Karpas-422 (cell line): ENCODE data around the gene PITPNC1. TPM values are rescaled to one million over a fixed set of nuclear protein-coding genes. Genes with fewer than 3 reads are reported as not detected.
"Not testable (repeated sequence)": the region's sequence is repeated elsewhere in the genome, so short reads cannot be mapped to it uniquely, and the experiment has no call there.

Experiments used
- DNase-seq: peaks from one replicate; pipeline ENCODE4 v3.0.0-alpha.2; 2015
- H2AFZ ChIP-seq: fragments of 200-600 bp; sonication (generic); 2 replicates; pipeline ENCODE4 v1.6.1; 2014; ENCODE audit warnings: antibody characterized with exemption, low read length, mixed read lengths
- H3K27ac ChIP-seq: fragments of 200-600 bp; sonication (generic); 2 replicates; pipeline ENCODE4 v1.5.1; 2014; ENCODE audit warnings: mild to moderate bottlenecking, low read length, moderate library complexity
- H3K27me3 ChIP-seq: fragments of 200-600 bp; sonication (generic); 2 replicates; pipeline ENCODE4 v1.6.1; 2014; ENCODE audit warnings: low read length, mixed read lengths
- H3K36me3 ChIP-seq: fragments of 200-600 bp; sonication (generic); 2 replicates; pipeline ENCODE4 v1.6.1; 2014; ENCODE audit warnings: low read length, mixed read lengths; ENCODE audit not compliant: insufficient read depth
- H3K4me1 ChIP-seq: fragments of 200-600 bp; sonication (generic); 2 replicates; pipeline ENCODE4 v1.6.1; 2014; ENCODE audit warnings: mild to moderate bottlenecking, low read length, mixed read lengths
- H3K4me2 ChIP-seq: fragments of 200-600 bp; sonication (generic); 2 replicates; pipeline ENCODE4 v1.6.1; 2014; ENCODE audit warnings: low read length, low read depth, mild to moderate bottlenecking; ENCODE audit not compliant: poor library complexity, severe bottlenecking
- H3K4me3 ChIP-seq: fragments of 200-600 bp; sonication (generic); 2 replicates; pipeline ENCODE4 v1.5.1; 2014; ENCODE audit warnings: mild to moderate bottlenecking, antibody characterized with exemption, low read length, mixed read lengths
- H3K79me2 ChIP-seq: fragments of 200-600 bp; sonication (generic); 2 replicates; pipeline ENCODE4 v1.6.1; 2014; ENCODE audit warnings: mild to moderate bottlenecking, low read length, mixed read lengths
- H3K9ac ChIP-seq: fragments of 200-600 bp; sonication (generic); 2 replicates; pipeline ENCODE4 v1.6.0; 2014; ENCODE audit warnings: low read length
- H3K9me2 ChIP-seq: fragments of 200-600 bp; sonication (generic), shearing (Covaris generic); replicated peaks from 2 replicates; pipeline ENCODE4 v1.6.0; 2014; ENCODE audit warnings: mild to moderate bottlenecking, low read length, moderate library complexity; ENCODE audit not compliant: insufficient read depth
- H3K9me3 ChIP-seq: fragments of 300-700, 200-600 bp; sonication (generic); 2 replicates; pipeline ENCODE4 v1.6.1; 2014; ENCODE audit warnings: low read length, mixed read lengths
- H4K20me1 ChIP-seq: fragments of 200-600 bp; sonication (generic); 2 replicates; pipeline ENCODE4 v1.6.1; 2014; ENCODE audit warnings: mild to moderate bottlenecking, antibody characterized with exemption, low read length, low read depth; ENCODE audit not compliant: insufficient read depth
- total RNA-seq: library from RNA; depleted of rRNA; stranded (reverse); fragments of >200 nt; shearing (Covaris generic); gene quantifications from 2 replicates; pipeline ENCODE4 v1.2.3, GENCODE V29; 2014; ENCODE audit warnings: low replicate concordance

PITPNC1 gene
- total RNA-seq, 1 experiment from 2014 or later = 3.8 TPM

DNA sequence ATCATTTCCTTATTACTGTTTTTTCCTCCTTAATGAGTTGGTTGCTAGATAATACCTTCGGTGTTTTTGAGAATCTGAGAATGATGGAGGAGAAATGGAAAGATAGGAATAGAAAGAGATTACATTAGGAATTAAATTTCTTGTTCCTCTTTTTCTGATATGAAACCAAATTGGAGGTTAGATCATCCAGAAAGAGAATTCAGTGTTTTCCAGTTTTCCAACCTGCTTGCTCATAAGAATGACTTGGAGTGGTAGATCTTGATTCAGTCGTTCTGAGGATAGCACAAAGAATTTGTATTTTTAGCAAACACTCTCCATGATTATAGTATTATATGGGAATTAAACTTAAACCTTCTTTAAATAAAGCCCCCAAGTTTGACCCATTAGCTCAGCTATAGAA, 35.9 kb downstream of the PITPNC1 start:
- H4K20me1 ChIP-seq = no peaks in the 10 kb centered on the region
- peaks cover 6% of the 10 kb centered on the region; the same call in 1 of the 2 replicates for H3K9me3 ChIP-seq
- no peak overlapping the region for H3K4me3 ChIP-seq
- no peak overlapping the region for H3K4me2 ChIP-seq
- H3K9ac ChIP-seq = no peak overlapping the region
- no peaks in the 10 kb centered on the region for H3K9me2 ChIP-seq
- H3K27ac ChIP-seq = no peak overlapping the region
- DNase-seq = no peak
- no peaks in the 10 kb centered on the region for H3K79me2 ChIP-seq
- no peak overlapping the region for H2AFZ ChIP-seq
- no peaks in the 10 kb centered on the region for H3K27me3 ChIP-seq
- no peaks in the 10 kb centered on the region for H3K4me1 ChIP-seq
- no peaks in the 10 kb centered on the region for H3K36me3 ChIP-seq

DNA sequence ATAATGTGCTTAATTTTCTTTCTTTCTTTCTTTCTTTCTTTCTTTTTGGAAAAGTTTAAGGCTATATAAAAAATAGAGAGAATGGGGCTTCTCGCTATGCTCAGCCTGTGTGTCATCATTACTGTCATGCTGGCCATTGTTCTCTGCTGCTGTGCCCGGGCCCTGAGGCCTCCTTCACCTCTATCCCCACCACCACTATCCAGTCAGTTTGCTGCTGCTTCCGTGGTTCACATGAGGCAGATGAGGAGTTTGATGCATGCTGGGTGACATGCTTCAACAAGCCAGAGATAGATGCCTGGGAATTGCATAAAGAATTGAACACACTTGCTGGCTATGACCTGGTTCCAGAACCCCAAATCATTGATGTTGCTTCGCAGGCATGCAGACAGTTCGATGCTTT, 36.3 kb downstream of the PITPNC1 start:
- Histone ChIP-seq H3K9me2 (no peaks in the 10 kb centered on the region), H3K27me3 (no peaks in the 10 kb centered on the region), H3K4me1 (no peaks in the 10 kb centered on the region), H3K9ac (no peak overlapping the region), H2AFZ (no peak overlapping the region), H3K79me2 (no peaks in the 10 kb centered on the region), H4K20me1 (no peaks in the 10 kb centered on the region), H3K4me3 (no peak overlapping the region), H3K27ac (no peak overlapping the region), H3K36me3 (no peaks in the 10 kb centered on the region), H3K4me2 (no peak overlapping the region), H3K9me3 (peaks cover 6% of the 10 kb centered on the region; the same call in 1 of the 2 replicates)
- DNase-seq = no peak

DNA sequence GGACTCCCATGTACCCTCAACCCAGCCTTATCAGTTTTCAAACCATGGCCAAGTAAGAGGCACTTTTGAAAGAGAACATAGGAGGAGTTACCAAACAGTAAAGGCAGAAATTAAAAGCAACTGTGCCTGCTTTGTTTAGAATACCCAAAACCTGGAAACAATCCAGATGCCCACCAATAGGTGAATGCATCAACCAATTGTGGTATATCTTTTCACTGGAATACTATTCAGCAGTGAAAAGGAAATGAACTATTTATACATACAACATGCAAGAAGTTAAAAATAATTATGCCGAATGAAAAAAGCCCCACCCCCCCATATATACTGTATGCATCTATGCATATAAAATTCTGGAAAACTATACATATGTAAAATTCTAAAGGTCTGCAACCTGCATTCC, 37.0 kb downstream of the PITPNC1 start:
- H4K20me1 ChIP-seq = no peaks in the 10 kb centered on the region
- no peaks in the 10 kb centered on the region for H3K79me2 ChIP-seq
- DNase-seq = no peak
- peaks cover 6% of the 10 kb centered on the region; the same call in 1 of the 2 replicates for H3K9me3 ChIP-seq
- no peaks in the 10 kb centered on the region for H3K27me3 ChIP-seq
- H3K9ac ChIP-seq = no peak overlapping the region
- no peak overlapping the region for H3K4me2 ChIP-seq
- H3K4me3 ChIP-seq = no peak overlapping the region
- H2AFZ ChIP-seq = no peak overlapping the region
- H3K9me2 ChIP-seq = no peaks in the 10 kb centered on the region
- no peaks in the 10 kb centered on the region for H3K36me3 ChIP-seq
- H3K4me1 ChIP-seq = no peaks in the 10 kb centered on the region
- no peak overlapping the region for H3K27ac ChIP-seq

DNA sequence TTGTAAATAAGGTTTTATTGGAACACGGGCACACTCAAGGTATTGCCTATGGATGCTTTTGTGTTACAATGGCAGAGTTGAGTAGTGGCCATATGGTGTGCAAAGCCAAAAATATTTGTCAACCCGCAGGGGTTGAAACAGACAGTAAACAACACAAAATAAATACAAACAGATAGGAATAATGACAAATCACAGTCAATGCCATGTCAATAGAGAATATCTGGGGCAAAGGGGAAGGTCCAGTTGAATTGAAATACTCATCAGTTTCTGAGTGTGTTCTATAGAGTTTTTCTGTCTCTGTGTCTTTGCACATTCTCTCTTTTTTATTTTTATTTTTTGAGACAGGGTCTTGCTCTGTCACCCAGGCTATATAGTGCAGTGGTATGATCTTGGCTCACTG, 37.5 kb downstream of the PITPNC1 start:
- H3K9me3 ChIP-seq = peaks cover 6% of the 10 kb centered on the region; the same call in 1 of the 2 replicates
- no peaks in the 10 kb centered on the region for H3K27me3 ChIP-seq
- no peaks in the 10 kb centered on the region for H4K20me1 ChIP-seq
- no peak overlapping the region for H3K4me2 ChIP-seq
- no peak for DNase-seq
- H3K36me3 ChIP-seq = no peaks in the 10 kb centered on the region
- no peak overlapping the region for H3K27ac ChIP-seq
- no peak overlapping the region for H3K9ac ChIP-seq
- H3K9me2 ChIP-seq = no peaks in the 10 kb centered on the region
- H3K4me3 ChIP-seq = no peak overlapping the region
- H2AFZ ChIP-seq = no peak overlapping the region
- no peaks in the 10 kb centered on the region for H3K4me1 ChIP-seq
- H3K79me2 ChIP-seq = no peaks in the 10 kb centered on the region

DNA sequence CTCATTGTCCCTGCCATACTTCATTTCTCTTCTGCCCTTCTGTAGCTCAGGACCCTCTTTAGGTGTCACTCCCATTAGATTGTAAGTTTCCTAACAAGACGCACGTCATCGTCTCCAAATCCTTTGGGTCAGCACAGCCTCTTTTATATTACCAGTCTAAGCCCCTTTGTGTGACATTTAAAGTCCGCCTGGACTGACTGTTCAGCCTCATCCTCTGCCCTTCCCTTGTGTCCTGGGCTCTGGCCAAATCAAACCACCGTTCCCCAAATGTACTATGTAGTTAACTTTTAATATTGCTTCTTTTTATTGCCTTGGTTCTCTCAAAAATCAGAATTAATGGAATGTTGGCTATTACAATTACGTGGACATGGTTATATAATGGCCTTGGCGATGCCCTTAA, 38.2 kb downstream of the PITPNC1 start:
- no peak overlapping the region for H3K4me2 ChIP-seq
- DNase-seq = no peak
- H3K9me2 ChIP-seq = no peaks in the 10 kb centered on the region
- H3K36me3 ChIP-seq = no peaks in the 10 kb centered on the region
- H3K27ac ChIP-seq = no peak overlapping the region
- H2AFZ ChIP-seq = no peak overlapping the region
- H3K27me3 ChIP-seq = no peaks in the 10 kb centered on the region
- H3K79me2 ChIP-seq = no peaks in the 10 kb centered on the region
- H4K20me1 ChIP-seq = no peaks in the 10 kb centered on the region
- H3K9me3 ChIP-seq = peaks cover 6% of the 10 kb centered on the region; the same call in 1 of the 2 replicates
- no peak overlapping the region for H3K9ac ChIP-seq
- H3K4me3 ChIP-seq = no peak overlapping the region
- H3K4me1 ChIP-seq = no peaks in the 10 kb centered on the region

DNA sequence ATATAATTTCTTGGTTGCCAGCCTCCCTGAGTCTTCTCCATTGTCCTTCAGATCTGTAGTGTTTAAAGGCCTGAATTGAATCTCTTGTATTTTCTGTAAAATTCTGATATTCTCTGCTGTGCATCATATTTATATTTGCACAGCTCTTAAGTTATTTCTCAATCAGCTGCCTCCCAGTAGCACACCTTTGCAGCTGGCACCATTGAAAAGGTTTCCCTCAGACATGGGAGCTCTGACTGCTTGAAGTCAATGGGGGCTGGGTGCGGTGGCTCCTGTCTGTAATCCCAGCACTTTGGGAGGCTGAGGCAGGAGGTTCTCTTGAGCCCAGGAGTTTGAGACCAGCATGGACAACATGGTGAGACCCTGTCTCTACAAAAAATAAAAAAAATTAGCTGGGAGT, 40.4 kb downstream of the PITPNC1 start:
- Histone ChIP-seq H2AFZ (no peak overlapping the region), H3K36me3 (no peaks in the 10 kb centered on the region), H3K9ac (no peak overlapping the region), H3K4me2 (no peak overlapping the region), H3K4me1 (no peaks in the 10 kb centered on the region), H3K9me3 (peaks cover 6% of the 10 kb centered on the region; the same call in 1 of the 2 replicates), H3K27ac (no peak overlapping the region), H3K4me3 (no peak overlapping the region), H3K9me2 (no peaks in the 10 kb centered on the region), H4K20me1 (no peaks in the 10 kb centered on the region), H3K27me3 (no peaks in the 10 kb centered on the region), H3K79me2 (no peaks in the 10 kb centered on the region)
- no peak for DNase-seq

DNA sequence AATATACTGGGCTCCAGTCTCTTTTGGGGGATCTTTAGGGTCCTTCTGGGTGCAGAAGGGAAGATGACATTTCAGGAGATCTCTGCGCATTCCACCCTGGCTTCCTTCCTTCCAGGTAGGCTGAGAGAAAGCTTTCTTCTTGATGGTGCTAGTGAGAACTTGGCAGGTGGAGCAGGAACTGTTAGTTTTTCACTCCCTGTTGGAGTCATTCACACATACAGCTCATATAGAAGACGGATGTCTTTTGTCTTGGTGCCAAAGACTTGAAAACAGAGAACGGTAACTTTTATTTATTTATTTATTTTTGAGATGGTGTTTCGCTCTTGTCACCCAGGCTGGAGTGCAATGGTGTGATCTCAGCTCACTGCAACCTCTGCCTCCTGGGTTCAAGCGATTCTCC, 43.9 kb downstream of the PITPNC1 start:
- Histone ChIP-seq H3K9me3 (no peaks in the 10 kb centered on the region), H3K27ac (no peak overlapping the region), H3K4me1 (no peaks in the 10 kb centered on the region), H3K4me2 (no peak overlapping the region), H3K36me3 (no peaks in the 10 kb centered on the region), H3K9me2 (no peaks in the 10 kb centered on the region), H3K4me3 (no peak overlapping the region), H3K27me3 (no peaks in the 10 kb centered on the region), H4K20me1 (no peaks in the 10 kb centered on the region), H2AFZ (no peak overlapping the region), H3K79me2 (no peaks in the 10 kb centered on the region), H3K9ac (no peak overlapping the region)
- no peak for DNase-seq

DNA sequence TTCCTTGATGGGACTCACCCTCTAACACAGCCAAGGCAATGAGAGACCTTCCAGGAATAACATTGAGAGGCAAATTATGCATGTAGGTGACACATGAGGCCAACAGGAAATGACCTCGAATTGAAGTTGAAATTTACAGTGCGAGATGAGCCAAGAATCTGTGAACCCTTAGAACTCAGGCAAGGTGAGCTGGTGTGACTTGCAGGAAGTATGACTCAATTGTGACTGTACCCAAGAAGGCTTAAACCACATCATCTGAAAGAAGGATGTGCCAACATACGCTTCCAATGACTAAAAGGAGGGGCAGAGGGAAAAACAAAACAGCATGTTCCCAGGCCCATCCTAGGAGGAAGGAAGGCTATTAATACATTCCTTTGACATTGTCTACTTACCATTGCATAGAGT, 44.8 kb downstream of the PITPNC1 start:
- Histone ChIP-seq H3K9ac (no peak overlapping the region), H3K4me3 (no peak overlapping the region), H3K27me3 (no peaks in the 10 kb centered on the region), H3K9me3 (no peaks in the 10 kb centered on the region), H3K4me2 (no peak overlapping the region), H3K4me1 (no peaks in the 10 kb centered on the region), H3K79me2 (no peaks in the 10 kb centered on the region), H3K36me3 (no peaks in the 10 kb centered on the region), H3K9me2 (no peaks in the 10 kb centered on the region), H2AFZ (no peak overlapping the region), H3K27ac (no peak overlapping the region), H4K20me1 (no peaks in the 10 kb centered on the region)
- DNase-seq = no peak

DNA sequence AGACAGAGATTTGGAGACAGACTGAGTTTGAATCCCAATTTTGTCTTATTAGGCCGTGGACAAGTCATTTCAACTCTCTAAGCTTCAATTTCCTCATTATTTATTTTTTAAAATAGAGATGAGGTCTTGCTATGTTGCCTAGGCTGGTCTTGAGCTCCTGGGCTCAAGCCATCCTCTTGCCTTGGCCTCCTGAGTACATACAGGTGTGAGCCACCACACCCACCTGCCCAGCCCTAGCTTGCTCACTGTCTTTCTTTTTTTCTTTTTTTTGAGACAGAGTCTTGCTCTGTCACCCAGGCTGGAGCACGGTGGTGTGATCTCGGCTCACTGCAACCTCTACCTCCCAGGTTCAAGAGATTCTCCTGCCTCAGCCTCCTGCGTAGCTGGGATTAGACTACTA, 45.2 kb downstream of the PITPNC1 start:
- H3K9ac ChIP-seq, H3K9me3 ChIP-seq, H3K9me2 ChIP-seq, H3K4me3 ChIP-seq, H3K27ac ChIP-seq, H3K27me3 ChIP-seq, H3K4me1 ChIP-seq, H4K20me1 ChIP-seq, H3K36me3 ChIP-seq, H3K79me2 ChIP-seq, DNase-seq, H3K4me2 ChIP-seq, H2AFZ ChIP-seq: not testable (repeated sequence)
